Right lobe of liver (tissue), 4 donors: ENCODE measurements around the gene TMEM114.

Experiments used
- CTCF ChIP-seq, 4 donors: fragments of 200-600 bp in 3 of 4; fragments of 450-650 bp in 1 of 4; IDR thresholded peaks; one replicate each; pipeline versions ENCODE4 v1.5.1 to v1.8.0; 2016 to 2022; ENCODE audit warnings: antibody characterized with exemption in 4 of 4, mild to moderate bottlenecking in 2 of 4
- POLR2A ChIP-seq: fragments of 450-650 bp; IDR thresholded peaks from one replicate; pipeline ENCODE4 v1.6.1; 2017; ENCODE audit warnings: antibody characterized with exemption, mild to moderate bottlenecking
- donor health status: DM: no; HTN: no; CAD: no.
- donor health status: DM: no; HTN: no; CAD: no.
- donor health status: DM: no; HTN: yes; CAD: no.

GRCh38 chr16:8589900-8590688 is at the start of gene TMEM114:
- TF ChIP-seq CTCF (IDR thresholded peaks at IDR 0.05) (no peak), POLR2A (no peak)
